NT2/D1 (cell line): ENCODE results near the gene AK5.

Experiments used
- SUZ12 ChIP-seq: IDR thresholded peaks from 2 replicates; pipeline ENCODE4 v1.6.1; 2011; ENCODE audit not compliant: insufficient read length, insufficient read depth; ENCODE audit errors: extremely low read depth
- YY1 ChIP-seq: IDR thresholded peaks from 2 replicates; pipeline ENCODE4 v1.6.1; 2011; ENCODE audit not compliant: insufficient read length, insufficient read depth
- ZNF274 ChIP-seq: IDR thresholded peaks from 2 replicates; pipeline ENCODE4 v1.6.1; 2011; ENCODE audit warnings: mild to moderate bottlenecking, low read depth, low read length

GRCh38 chr1:77592906-77593305, 311.1 kb downstream of the AK5 start:
- TF ChIP-seq YY1 (no peak), SUZ12 (no peak), ZNF274 (no peak)
